NK-92 treated with Interleukin-12 subunit alpha and Interleukin-12 subunit beta, amount 100 ng/mL, for 24 hours (cell line): Measurements from ENCODE around the gene LRRC23.

ENCODE experiments used
- DNase-seq: peaks from one replicate; lab custom pipeline; 2025; lab: John Stamatoyannopoulos, UW

LRRC23 gene

DNA sequence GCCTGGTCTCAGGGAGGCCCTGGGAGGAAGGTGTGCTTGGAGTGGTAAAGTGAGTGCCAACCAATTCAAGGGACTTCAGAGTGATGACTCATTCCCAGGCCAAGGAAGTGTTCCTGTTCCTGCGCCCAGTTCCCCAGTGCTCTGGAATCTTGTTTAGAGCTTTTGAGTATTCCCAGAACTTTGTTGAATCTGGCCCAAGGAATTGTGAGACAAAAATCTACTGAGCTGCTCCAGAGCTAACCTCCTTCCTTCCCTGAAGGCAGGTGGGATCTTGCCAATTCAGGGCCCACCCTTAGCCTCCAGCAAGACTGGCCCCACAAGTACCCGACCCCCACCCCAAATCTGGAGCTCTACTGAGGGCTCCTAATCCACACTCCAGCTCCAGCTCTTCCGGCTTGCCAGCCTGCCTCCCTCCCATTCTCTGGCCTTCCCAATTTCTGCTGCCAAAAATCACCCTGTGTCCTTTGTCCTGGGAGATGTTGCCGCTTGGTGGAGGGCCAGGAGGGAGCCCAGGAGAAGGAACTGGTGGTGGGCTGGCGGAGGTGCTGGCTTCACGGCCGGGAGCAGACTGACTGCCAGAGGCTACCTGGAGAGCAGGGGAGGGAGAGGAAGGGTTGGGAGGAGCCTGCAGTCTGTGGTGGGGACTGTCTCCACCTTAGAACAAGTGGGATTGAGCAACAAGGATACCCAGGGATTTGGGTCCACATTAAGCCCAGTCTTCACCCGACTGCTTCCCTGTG is 21.1 kb downstream of the LRRC23 start:
- no peak for DNase-seq

DNA sequence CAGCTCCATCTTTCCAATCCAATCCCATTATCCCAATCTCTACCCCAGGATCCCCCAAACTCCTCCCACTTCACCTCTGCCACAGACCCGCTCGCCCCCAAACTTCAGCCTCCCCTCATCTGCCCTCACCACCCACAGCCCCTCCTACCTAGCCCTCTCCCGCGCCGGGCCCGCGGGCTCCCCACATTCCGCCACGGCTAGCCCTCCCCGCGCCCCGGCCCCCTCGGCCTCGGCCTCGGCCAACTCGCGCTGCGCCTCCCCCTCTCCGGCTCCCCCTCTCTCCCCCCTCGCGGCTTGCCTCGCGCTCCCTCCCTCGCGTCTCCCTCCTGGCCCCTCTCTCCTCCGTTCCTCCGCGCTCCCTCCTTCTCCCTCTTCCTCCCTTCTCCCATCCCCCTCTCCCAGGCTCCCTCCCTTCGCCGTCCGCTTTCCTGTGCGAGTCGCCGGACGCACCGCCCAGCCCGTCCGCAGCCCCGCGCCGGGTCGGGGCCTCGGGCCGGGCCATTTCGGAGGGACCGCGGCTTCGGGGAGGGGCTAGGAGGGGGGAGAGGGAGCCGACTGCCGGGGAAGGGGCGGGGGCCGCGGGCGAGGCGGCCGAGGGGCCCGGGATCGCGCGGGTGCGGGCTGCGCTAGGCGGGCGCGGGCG is 22.9 kb downstream of the LRRC23 start, which contains the start of gene ATN1:
TSS of gene ATN1 (plus strand) at position 581 of the 643 bp plus-strand sequence. CDS start 6,043 bp downstream, outside the sequence.
- no peak for DNase-seq

DNA sequence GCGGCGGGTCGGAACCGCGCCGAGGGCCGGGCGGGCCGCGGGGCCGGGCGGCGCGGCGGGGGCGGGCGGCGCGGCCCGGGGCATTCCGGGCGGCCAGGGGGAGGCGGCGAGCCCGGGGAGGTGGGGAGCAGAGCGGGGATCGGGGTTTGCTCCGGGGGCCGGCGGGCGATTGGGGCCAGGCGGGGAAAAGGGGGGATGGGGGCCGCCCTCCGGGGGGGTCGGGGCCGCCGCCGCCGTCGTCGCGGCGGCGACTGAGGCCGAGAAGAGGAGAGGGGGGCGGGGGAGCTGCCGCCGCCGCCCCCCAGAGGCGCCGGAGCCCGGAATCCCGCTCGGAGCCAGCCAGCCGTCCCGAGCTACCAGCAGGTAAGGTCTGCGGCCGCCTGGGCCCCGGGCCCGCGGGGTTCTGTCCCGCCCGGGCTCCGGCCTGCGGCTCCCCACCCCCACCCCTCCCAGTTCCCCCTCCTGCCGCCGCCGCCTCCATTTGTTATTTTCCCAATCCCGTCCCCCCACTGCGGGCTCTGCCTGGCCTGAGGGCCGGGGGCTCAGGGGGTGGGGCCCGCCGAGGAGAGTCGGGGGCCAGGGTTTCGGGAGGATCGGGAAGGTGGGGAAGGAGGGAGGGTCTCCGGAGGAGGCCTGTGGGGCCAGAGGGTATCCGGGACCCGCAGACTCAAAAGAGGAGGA is 23.5 kb downstream of the LRRC23 start:
- no peak for DNase-seq

DNA sequence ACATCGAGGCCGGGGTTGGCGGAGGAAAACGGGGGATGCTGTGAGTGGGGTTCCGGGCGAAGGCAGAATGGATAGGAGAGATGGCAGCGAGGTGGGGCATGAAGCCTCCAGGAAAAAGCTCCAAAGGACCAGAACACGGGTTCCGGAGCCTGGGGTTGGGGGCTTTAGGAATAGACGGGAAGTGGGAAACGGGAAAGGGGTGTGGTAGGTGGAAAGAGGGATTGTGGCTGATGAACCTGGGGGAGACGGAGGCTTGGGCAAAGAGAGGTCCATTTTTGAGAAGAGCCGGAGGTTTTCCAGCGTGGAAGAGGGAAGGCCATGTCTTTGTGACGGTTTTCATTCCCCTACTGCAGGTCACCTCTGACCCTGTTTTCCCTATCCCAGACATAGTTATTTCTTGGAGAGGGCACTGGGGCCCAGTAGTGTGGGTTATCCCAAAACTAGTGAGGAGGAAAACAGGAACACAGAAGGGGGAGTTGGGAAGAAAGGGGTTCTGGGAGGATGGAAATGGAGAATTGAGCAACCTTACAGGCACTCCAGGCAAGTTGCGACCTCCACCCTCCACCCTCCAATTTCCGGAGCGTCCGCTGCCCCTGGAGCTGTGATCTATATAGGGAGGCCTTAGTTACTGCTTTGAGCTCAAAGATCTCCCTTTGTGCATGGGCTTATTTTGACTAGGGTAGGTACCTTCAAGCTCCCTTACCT is 24.2 kb downstream of the LRRC23 start:
- DNase-seq: no peak

DNA sequence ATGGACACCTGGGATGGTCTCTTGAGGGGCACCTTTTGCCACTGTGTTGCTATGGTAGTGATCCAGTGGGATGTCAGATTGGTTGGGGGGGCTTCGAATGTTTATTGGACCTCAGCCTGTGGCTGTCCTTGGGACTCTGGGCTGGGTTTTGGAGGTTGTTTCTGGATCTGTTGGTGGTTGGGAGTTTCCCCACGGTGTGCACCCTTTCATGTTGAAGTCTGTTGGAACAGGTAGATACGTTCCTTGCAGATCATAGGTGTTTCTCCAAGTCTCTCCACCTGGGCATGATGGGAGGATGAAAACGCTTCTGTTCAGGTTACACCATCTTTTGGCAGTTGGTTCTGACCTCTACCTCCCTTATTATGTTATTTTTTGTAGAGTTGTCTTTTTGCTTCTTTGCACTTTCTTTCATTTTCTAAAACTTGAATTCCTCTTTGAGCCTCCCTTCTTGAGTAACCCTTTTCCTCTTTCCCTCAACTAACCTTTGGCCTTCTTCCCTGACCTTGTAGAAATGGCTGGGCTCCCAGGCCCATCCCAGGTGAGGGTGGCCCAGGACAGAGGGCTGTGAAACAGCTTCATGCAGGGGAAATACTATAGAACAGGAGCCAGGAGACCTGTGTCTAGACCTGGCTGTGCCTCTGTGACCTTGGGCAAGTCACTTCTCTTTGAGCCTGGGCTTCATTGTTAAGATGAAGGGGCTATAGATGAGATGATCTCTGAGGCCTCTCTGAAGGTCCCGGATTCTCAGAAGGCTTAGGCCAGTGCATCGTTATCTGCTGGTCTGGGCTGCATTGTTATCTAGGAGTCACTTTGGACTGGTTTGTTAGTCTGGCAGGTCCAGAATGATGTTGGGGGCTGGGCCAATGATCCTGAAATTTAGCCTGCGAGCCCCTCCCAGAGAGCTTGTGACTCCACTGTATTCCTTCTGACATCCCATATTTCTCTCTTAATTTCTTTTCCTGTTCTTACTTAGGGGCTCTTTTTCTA is 25.1 kb downstream of the LRRC23 start:
- no peak for DNase-seq

DNA sequence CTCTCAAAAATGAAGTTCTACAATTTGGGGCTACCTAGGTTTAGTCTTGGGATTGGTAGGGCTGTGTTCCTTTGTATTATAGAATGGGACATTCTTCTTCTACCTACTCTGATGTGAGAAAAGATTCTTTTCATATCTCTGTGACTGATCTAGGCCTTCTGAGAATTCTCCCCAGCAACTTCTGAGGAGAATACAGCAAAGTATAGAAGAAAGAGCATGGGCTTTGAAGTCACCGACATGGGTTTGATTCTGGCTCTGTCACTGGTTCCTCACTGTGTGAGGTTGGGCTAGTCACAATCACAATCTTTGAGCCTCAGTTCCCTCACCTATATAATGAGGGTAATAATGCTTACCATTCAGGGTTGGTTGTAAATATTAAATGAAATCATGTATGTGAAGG is 28.1 kb downstream of the LRRC23 start:
- DNase-seq: no peak

DNA sequence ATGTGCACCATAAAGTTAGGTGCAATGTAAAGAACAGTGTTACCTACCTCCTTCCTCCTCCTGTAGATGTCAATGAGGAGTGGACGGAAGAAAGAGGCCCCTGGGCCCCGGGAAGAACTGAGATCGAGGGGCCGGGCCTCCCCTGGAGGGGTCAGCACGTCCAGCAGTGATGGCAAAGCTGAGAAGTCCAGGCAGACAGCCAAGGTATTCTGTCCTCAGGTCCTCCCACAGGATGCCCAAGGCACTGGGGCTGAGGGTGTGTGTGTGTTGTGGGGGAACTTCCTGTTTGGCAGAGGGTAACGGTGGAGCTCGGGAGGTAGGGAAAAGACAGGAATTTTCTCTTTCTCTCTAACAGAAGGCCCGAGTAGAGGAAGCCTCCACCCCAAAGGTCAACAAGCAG is 29.5 kb downstream of the LRRC23 start:
- no peak for DNase-seq

DNA sequence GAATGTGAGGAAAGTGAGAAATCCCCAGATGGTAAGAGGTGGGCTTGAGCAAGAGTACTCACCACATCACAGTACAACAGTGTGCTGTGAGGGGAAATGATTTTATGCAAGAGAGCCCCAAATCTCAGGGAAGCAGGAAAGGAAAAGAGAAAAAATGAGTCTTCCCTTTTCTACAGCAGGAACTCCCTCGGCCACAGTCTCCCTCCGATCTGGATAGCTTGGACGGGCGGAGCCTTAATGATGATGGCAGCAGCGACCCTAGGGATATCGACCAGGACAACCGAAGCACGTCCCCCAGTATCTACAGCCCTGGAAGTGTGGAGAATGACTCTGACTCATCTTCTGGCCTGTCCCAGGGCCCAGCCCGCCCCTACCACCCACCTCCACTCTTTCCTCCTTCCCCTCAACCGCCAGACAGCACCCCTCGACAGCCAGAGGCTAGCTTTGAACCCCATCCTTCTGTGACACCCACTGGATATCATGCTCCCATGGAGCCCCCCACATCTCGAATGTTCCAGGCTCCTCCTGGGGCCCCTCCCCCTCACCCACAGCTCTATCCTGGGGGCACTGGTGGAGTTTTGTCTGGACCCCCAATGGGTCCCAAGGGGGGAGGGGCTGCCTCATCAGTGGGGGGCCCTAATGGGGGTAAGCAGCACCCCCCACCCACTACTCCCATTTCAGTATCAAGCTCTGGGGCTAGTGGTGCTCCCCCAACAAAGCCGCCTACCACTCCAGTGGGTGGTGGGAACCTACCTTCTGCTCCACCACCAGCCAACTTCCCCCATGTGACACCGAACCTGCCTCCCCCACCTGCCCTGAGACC is 31.0 kb downstream of the LRRC23 start:
- DNase-seq: no peak

DNA sequence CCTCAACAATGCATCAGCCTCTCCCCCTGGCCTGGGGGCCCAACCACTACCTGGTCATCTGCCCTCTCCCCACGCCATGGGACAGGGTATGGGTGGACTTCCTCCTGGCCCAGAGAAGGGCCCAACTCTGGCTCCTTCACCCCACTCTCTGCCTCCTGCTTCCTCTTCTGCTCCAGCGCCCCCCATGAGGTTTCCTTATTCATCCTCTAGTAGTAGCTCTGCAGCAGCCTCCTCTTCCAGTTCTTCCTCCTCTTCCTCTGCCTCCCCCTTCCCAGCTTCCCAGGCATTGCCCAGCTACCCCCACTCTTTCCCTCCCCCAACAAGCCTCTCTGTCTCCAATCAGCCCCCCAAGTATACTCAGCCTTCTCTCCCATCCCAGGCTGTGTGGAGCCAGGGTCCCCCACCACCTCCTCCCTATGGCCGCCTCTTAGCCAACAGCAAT is 31.6 kb downstream of the LRRC23 start:
- no peak for DNase-seq

DNA sequence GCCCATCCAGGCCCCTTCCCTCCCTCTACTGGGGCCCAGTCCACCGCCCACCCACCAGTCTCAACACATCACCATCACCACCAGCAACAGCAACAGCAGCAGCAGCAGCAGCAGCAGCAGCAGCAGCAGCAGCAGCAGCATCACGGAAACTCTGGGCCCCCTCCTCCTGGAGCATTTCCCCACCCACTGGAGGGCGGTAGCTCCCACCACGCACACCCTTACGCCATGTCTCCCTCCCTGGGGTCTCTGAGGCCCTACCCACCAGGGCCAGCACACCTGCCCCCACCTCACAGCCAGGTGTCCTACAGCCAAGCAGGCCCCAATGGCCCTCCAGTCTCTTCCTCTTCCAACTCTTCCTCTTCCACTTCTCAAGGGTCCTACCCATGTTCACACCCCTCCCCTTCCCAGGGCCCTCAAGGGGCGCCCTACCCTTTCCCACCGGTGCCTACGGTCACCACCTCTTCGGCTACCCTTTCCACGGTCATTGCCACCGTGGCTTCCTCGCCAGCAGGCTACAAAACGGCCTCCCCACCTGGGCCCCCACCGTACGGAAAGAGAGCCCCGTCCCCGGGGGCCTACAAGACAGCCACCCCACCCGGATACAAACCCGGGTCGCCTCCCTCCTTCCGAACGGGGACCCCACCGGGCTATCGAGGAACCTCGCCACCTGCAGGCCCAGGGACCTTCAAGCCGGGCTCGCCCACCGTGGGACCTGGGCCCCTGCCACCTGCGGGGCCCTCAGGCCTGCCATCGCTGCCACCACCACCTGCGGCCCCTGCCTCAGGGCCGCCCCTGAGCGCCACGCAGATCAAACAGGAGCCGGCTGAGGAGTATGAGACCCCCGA is 32.2 kb downstream of the LRRC23 start:
- no peak for DNase-seq

DNA sequence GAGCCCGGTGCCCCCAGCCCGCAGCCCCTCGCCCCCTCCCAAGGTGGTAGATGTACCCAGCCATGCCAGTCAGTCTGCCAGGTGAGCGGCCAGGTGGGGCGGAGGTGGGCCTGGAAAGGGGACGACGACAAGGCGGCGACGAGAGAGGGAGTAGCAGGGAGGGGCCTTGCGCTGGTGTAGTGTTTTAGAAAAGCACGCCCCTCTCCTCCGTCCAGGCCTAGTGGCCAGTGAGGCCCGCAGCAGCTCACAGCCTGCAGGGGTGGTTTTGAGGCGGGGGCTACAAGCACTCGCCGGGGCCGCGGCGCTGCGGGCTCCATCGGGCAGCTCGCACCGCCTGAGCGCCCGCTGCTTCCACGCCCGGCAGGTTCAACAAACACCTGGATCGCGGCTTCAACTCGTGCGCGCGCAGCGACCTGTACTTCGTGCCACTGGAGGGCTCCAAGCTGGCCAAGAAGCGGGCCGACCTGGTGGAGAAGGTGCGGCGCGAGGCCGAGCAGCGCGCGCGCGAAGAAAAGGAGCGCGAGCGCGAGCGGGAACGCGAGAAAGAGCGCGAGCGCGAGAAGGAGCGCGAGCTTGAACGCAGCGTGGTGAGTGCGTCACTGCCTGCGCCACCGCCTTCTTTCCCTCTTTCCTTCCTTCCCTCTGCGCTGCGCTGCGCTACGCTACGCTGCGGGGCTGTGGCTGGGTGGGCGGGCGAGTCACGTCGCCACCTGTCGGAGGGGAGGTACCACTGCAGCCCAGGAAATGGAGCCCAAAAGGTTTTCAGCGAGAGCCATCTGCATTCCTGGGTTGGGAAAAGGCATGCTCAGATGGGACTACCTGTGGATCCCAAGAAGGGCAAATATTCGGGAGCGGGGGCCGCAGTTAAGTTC is 33.1 kb downstream of the LRRC23 start:
- DNase-seq: peak; percentile 68

DNA sequence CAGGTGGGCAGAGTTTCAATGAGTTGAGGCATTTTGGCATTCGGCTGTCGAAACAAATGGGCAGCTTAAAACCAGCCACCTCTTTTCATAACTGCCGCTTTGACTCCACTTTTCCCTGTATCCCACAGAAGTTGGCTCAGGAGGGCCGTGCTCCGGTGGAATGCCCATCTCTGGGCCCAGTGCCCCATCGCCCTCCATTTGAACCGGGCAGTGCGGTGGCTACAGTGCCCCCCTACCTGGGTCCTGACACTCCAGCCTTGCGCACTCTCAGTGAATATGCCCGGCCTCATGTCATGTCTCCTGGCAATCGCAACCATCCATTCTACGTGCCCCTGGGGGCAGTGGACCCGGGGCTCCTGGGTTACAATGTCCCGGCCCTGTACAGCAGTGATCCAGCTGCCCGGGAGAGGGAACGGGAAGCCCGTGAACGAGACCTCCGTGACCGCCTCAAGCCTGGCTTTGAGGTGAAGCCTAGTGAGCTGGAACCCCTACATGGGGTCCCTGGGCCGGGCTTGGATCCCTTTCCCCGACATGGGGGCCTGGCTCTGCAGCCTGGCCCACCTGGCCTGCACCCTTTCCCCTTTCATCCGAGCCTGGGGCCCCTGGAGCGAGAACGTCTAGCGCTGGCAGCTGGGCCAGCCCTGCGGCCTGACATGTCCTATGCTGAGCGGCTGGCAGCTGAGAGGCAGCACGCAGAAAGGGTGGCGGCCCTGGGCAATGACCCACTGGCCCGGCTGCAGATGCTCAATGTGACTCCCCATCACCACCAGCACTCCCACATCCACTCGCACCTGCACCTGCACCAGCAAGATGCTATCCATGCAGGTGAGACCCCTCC is 34.0 kb downstream of the LRRC23 start:
- no peak for DNase-seq

DNA sequence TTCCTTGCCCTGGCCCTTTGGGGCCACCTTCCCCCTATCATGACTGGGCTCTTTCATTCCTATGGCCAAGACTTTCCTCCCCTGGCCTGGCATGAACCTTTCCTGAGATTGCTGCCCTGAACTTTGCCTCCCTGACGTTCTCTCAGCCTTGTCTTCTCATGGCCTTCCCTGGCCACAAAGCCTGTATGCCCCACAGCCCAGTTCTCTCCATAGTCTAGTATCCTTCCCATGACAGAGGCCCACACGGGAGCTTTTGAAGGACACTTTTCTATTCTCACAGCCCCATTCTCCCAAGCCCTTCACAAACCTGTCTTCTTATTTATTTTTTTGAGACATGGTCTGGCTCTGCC is 34.5 kb downstream of the LRRC23 start:
- no peak for DNase-seq

DNA sequence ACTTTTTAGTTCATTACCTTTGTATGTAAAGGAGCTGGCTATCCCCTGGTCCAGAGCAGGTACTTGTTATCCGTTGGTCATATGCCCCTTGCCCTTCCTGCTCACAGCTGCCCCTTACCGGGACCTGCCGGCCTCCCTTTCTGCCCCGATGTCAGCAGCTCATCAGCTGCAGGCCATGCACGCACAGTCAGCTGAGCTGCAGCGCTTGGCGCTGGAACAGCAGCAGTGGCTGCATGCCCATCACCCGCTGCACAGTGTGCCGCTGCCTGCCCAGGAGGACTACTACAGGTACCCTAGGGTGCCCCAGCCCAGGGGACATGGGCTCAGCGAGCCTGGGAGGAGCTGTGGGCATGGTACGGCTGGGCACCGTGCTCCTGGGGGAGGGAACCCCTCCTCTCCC is 36.6 kb downstream of the LRRC23 start:
- no peak for DNase-seq

DNA sequence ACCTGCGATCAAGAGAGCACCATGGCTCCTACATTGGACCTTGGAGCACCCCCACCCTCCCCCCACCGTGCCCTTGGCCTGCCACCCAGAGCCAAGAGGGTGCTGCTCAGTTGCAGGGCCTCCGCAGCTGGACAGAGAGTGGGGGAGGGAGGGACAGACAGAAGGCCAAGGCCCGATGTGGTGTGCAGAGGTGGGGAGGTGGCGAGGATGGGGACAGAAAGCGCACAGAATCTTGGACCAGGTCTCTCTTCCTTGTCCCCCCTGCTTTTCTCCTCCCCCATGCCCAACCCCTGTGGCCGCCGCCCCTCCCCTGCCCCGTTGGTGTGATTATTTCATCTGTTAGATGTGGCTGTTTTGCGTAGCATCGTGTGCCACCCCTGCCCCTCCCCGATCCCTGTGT is 37.2 kb downstream of the LRRC23 start:
- no peak for DNase-seq

DNA sequence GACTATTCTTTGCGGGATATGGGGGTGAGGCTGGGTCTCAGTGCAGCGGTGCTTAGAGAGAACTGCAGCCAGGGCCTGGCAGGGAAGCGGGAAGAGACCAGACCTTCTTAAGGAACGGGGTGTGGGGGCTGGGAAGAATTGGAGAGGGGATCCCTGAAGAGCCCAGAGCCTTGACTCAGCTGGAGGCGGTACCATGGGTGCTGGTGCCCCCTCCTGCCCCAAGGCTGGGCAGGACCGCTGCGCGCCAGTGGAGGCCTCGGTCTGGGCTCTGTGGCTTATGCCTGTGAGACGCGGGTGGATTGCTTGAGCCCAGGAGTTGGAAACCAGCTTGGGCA is 37.7 kb downstream of the LRRC23 start:
- DNase-seq: no peak

DNA sequence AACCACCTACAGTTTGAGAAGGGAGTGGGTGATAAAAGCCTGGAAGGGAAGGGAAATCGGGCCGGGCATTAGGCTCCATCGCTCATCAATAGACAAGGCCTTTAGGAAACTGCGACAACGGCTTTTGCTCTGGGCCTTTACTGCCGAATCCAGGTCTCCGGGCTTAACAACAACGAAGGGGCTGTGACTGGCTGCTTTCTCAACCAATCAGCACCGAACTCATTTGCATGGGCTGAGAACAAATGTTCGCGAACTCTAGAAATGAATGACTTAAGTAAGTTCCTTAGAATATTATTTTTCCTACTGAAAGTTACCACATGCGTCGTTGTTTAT is 38.7 kb downstream of the LRRC23 start:
- DNase-seq: no peak
